Neural progenitor cell (in vitro differentiated cells): ENCODE results near the gene CADPS.

Experiments used
- EZH2 ChIP-seq: fragments of 200-600 bp; sonication (generic); IDR thresholded peaks from 2 replicates; pipeline ENCODE4 v1.6.1; 2017; ENCODE audit warnings: antibody characterized with exemption, mild to moderate bottlenecking, moderate library complexity
- EZH2phosphoT487 ChIP-seq: fragments of 200-600 bp; sonication (generic); IDR thresholded peaks from 2 replicates; pipeline ENCODE4 v1.6.1; 2017; ENCODE audit warnings: antibody characterized with exemption
- TF ChIP-seq, protein P1 (sequence below): fragments of 200-600 bp; sonication (generic); IDR thresholded peaks from 2 replicates; pipeline ENCODE4 v1.5.1; 2017; ENCODE audit warnings: antibody characterized with exemption, mild to moderate bottlenecking

DNA sequence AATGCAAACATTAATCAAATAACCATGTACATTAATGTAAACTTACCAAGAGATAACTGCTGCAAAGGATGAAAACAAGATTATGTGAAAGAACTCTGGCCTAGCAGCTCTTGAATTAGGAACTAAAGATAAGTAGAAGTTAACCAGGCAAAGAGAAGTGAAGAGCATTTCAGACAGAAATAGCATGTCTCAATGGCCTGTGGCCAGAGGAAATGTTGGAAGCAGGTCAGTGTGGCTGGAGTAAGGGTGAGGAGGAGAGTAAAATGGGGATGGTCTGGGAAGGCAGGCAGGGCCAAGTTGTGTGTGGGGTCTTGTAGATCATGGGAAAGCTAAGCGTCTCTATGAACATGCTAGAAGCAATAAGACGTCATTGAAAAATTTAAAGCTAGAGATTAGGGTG is 192.4 kb downstream of the CADPS start:
- TF ChIP-seq, protein P1, sequence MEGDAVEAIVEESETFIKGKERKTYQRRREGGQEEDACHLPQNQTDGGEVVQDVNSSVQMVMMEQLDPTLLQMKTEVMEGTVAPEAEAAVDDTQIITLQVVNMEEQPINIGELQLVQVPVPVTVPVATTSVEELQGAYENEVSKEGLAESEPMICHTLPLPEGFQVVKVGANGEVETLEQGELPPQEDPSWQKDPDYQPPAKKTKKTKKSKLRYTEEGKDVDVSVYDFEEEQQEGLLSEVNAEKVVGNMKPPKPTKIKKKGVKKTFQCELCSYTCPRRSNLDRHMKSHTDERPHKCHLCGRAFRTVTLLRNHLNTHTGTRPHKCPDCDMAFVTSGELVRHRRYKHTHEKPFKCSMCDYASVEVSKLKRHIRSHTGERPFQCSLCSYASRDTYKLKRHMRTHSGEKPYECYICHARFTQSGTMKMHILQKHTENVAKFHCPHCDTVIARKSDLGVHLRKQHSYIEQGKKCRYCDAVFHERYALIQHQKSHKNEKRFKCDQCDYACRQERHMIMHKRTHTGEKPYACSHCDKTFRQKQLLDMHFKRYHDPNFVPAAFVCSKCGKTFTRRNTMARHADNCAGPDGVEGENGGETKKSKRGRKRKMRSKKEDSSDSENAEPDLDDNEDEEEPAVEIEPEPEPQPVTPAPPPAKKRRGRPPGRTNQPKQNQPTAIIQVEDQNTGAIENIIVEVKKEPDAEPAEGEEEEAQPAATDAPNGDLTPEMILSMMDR, result no peak
- TF ChIP-seq EZH2phosphoT487 (no peak), EZH2 (no peak)
